Fibroblast of mammary gland (primary cell): ENCODE data around the gene PRPS1.
A peak's percentile ranks its signal among the peaks of the same experiment; 100 is the strongest.

Experiments used
- DNase-seq: peaks from one replicate; pipeline ENCODE4 v3.0.0-alpha.2; 2010; ENCODE audit warnings: low read depth
- H3K4me3 ChIP-seq: 2 replicates; pipeline ENCODE4 v1.5.1; 2011; ENCODE audit warnings: low read depth, mild to moderate bottlenecking, low read length, moderate library complexity; ENCODE audit not compliant: control insufficient read depth
- CTCF ChIP-seq: conservative IDR thresholded peaks from 2 replicates; pipeline ENCODE4 v1.5.1; 2011; ENCODE audit warnings: low read depth, low read length, inconsistent platforms; ENCODE audit not compliant: control insufficient read depth, insufficient read depth

The PRPS1 gene

DNA sequence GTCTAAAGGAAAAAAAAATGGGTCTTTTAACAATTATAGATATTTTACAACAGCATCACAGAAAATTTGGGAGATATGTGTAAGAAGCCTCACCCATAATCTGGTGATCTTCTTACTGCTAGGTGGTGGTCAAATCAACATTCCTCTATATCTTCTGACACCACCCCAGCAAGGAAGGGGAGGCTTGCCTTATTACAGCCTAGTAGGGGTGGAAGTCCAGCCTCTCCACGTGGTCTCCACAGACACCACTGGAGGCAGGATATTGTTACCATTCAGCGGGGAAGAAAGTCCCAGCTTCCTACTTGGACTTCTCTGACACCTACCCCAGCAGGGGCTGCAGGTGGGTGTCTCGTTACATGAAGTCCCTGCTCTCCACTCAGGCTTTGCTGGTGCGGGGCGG is 28.7 kb downstream of the PRPS1 start:
- DNase-seq, result no peak
- no peak overlapping the region for H3K4me3 ChIP-seq
- no peak for TF ChIP-seq CTCF

DNA sequence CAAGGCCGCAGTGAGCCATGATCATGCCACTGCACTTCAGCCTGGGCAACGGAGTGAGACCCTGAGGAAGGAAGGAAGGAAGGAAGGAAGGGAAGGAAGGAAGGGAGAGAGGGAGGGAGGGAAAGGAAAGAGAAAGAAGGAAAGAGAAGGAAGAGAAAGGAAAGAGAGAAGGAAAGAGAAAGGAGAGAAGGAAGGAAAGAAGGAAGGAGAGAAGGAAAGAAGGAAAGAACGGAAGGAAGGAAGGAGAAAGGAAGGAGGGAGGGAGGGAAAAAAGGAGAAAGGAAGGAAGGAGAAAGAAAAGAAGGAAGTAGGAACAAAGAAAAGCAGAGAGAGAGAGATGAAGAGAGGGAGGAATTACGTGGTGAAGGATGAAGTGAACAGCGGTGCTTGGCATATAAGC is 30.4 kb downstream of the PRPS1 start:
- no peak overlapping the region for H3K4me3 ChIP-seq
- no peak for TF ChIP-seq CTCF
- DNase-seq, result no peak

GRCh38 chrX:107659286-107659685 is 31.0 kb downstream of the PRPS1 start:
- no peak overlapping the region for H3K4me3 ChIP-seq
- no peak for TF ChIP-seq CTCF
- no peak for DNase-seq

- no peak overlapping the region for H3K4me3 ChIP-seq
- TF ChIP-seq CTCF, result peak; percentile 88
- DNase-seq, result peak; percentile 73
Measured at GRCh38 chrX:107659768-107660167, 31.5 kb downstream of the PRPS1 start.

DNA sequence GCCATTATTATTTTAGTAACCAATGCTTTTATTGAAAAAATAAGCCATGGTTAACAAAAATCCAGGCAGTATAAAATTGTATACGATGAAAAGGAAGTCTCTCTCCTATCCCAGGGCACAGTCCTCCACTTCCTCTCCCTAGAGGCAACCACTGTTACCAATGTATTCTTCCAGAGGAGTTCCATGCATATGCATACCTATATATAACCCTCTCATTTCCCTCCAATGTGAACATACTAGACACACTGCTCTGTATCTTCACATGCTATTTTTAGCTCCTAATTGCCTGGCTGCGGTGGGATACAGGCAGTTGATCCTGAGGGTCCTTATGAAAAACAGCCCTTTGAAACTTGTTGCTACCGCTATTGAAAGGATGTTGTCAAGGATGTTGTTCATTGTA is 33.8 kb downstream of the PRPS1 start:
- DNase-seq, result no peak
- H3K4me3 ChIP-seq, result no peak overlapping the region
- no peak for TF ChIP-seq CTCF

DNA sequence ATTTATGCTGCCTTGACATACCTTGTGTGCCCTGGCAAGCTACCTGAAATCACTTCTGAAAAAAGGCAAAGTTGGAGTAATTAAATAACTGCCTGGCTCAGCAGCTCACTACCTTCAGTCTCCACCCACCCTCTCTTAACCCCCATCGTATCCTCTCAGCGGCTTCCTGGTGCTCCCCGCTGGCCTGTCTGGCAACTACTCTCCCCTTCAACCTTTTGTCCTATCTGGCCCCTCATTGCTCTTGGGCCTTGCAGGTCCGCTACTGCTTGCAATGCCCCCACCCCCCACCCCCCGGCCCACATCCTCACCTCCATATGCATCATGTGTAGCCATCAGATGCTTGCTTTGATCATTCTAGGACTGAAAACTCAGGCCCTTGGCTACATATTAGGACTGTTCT is 34.5 kb downstream of the PRPS1 start:
- H3K4me3 ChIP-seq, result no peak overlapping the region
- DNase-seq, result no peak
- no peak for TF ChIP-seq CTCF

DNA sequence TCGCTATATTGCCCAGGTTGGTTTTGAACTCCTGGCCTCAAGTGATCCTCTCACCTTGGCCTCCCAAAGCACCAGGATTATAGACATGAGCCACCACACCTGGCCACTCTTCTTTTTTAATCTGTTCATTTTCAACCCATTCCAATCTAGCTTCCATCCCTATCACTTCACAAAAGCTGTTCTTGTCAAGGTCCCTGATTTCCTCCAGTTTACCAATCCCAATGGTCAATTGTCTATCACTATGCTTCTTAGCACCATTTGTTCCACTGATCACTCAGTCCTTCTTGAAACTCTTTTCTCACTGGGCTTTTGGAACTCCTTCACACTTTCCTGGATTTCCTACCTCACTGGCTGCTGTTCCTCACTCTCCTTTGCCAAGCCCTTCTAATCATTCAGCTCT is 38.6 kb downstream of the PRPS1 start:
- no peak overlapping the region for H3K4me3 ChIP-seq
- no peak for DNase-seq
- no peak for TF ChIP-seq CTCF
